HG03565 (cell line): ENCODE data around the gene SORD.
A peak's percentile ranks its signal among the peaks of the same experiment; 100 is the strongest.

ENCODE experiments used
- ATAC-seq: cut with Tn5 transposase; IDR thresholded peaks from one replicate; pipeline ENCODE4 v1.9.1; 2021; ENCODE audit warnings: mild to moderate bottlenecking, moderate library complexity; ENCODE audit not compliant: unreplicated experiment

The SORD gene

GRCh38 chr15:45114751-45115085 lies 91.7 kb downstream of the SORD start:
- no peak for ATAC-seq

GRCh38 chr15:45115312-45115820 lies 92.4 kb downstream of the SORD start:
- ATAC-seq: no peak

GRCh38 chr15:45116006-45116481 lies 93.0 kb downstream of the SORD start:
- ATAC-seq: no peak

DNA sequence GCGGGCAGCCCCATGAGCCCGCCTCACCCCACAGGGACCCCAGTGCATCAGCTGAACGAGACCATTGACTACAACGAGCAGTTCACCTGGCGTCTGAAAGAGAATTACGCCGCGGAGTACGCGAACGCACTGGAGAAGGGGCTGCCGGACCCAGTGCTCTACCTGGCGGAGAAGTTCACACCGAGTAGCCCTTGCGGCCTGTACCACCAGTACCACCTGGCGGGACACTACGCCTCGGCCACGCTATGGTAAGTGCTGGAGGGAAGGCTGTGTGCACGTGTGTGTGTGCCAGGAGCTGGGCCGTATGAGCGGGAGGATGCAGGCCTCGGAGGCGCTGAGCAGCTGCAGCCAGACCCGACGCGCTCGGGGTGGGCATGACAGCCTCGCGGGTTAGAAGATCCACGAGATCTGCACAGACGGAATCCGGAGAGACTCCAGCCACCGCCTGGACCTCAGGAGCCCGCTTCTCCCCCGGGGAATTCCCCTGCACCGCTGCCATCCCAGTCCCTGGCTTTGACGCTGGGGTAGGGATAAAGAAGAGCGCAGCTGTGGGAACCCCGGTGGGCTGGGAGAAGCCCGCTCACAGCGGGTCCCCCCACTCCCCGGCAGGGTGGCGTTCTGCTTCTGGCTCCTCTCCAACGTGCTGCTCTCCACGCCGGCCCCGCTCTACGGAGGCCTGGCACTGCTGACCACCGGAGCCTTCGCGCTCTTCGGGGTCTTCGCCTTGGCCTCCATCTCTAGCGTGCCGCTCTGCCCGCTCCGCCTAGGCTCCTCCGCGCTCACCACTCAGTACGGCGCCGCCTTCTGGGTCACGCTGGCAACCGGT lies 93.7 kb downstream of the SORD start:
- no peak for ATAC-seq

GRCh38 chr15:45117308-45118130 lies 94.5 kb downstream of the SORD start:
- ATAC-seq: peak; percentile 12

- peak; percentile 94 for ATAC-seq
Observed at GRCh38 chr15:45118131-45118588, 95.2 kb downstream of the SORD start.

DNA sequence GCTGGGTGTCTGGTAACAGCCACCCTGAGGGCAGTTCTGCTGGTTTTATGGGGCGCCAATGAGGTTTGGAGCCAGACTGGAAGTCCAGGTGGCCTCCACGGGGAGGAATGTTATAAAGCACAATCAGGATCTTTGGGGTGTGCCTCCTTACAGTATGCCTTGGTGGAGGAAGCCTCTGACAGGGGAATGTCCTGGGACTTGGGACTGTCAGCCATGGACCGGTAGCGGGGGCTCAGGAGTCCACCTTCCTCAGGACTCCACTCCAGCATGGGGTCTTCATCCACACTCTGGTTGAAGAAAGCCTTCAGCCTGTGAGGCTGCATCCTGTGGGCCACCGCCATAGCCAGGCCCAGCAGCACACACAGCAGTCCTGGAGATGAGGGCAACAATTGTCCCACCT lies 96.0 kb downstream of the SORD start:
- no peak for ATAC-seq

GRCh38 chr15:45120081-45120972 lies 97.3 kb downstream of the SORD start:
- ATAC-seq: no peak

DNA sequence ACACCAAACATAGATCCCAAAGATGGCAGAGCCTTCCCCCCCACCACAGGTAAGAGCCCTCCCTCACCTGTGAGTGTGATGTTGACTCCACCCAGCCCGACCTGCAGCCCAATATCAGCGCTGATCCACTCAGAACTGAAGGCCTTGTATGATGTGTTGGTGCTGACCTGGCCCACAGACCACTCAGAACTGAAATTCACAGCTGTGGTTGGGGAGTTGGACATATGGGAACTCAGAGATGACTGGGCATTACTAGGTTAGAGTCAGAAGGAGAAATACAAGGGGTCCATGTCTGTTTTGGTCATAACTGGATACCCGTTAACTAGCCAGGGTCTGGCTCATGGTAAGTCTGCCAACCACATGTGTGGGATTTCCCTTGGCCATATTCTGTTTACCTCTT lies 98.0 kb downstream of the SORD start:
- ATAC-seq: no peak

GRCh38 chr15:45121706-45122417 lies 98.9 kb downstream of the SORD start:
- ATAC-seq: no peak

DNA sequence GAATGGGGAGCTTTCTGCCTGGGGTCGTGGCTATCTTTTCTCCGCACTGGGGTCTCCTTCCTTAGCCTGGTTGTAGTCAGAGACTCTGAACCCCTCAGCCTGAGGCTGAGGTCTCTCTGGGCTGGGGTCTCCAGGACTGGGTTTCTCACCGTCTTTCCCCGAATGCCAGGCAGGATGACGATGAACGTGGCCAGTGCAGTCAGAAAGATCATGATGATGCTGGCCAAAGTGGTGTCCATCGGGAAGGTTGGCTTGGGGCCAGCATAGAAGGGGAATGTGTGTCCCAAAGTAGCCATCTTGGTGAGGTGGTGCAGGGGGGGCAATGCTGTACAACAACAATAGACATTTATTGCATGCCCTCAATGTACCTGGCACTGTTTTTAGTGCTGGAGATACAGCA lies 99.7 kb downstream of the SORD start:
- ATAC-seq: no peak

GRCh38 chr15:45123397-45123796 lies 100.4 kb downstream of the SORD start:
- ATAC-seq: no peak

- ATAC-seq: no peak
Observed at GRCh38 chr15:45126535-45127158, 103.7 kb downstream of the SORD start.
